Gastrocnemius medialis (tissue), 4 donors: Measurements from ENCODE around the gene FANCM. TPM values are rescaled to one million over a fixed set of nuclear protein-coding genes. Genes with fewer than 3 reads are reported as not detected.

Source experiments
- ATAC-seq, 2 donors: fragments of 150-250 bp; one replicate each; pipeline ENCODE4 v1.9.1; 2016
- DNase-seq, 2 donors: peaks; one replicate each; pipeline ENCODE4 v3.0.0-alpha.2; 2019
- H3K27ac ChIP-seq, 4 donors: fragments of 200-600 bp; sonication (generic); 1 replicate in 1 of 4; 2 replicates in 3 of 4; pipeline ENCODE4 v1.5.1; 2016 to 2018; ENCODE audit warnings: mild to moderate bottlenecking in 2 of 4, moderate library complexity in 1 of 4
- H3K27me3 ChIP-seq, 3 donors: fragments of 200-600 bp; sonication (generic) in 2 of 3; 1 replicate in 1 of 3; 2 replicates in 2 of 3; pipeline versions ENCODE4 v1.5.1 to v1.6.0; 2016 to 2019; ENCODE audit warnings: mild to moderate bottlenecking in 1 of 3, moderate library complexity in 1 of 3
- H3K36me3 ChIP-seq, 2 donors: fragments of 200-600 bp; sonication (generic) in 1 of 2; one replicate each; pipeline ENCODE4 v1.5.1; 2017 to 2018
- H3K4me1 ChIP-seq, 2 donors: fragments of 200-600 bp; sonication (generic) in 1 of 2; one replicate each; pipeline ENCODE4 v1.5.1; 2016 to 2017; ENCODE audit warnings: mild to moderate bottlenecking in 2 of 2
- H3K4me3 ChIP-seq, 4 donors: fragments of 200-600 bp; sonication (generic) in 3 of 4; 1 replicate in 1 of 4; 2 replicates in 3 of 4; pipeline ENCODE4 v1.5.1; 2016 to 2019; ENCODE audit warnings: mild to moderate bottlenecking in 2 of 4
- H3K9me3 ChIP-seq, 3 donors: fragments of 200-600 bp; sonication (generic) in 2 of 3; 1 replicate in 1 of 3; 2 replicates in 2 of 3; pipeline ENCODE4 v1.5.1; 2016 to 2019
- CTCF ChIP-seq, 5 experiments: fragments of 450-650 bp in 3 of 5; fragments of 200-600 bp in 2 of 5; sonication (generic) in 2 of 5; IDR thresholded peaks in 4 of 5; conservative IDR thresholded peaks in 1 of 5; 1 replicate in 4 of 5; 2 replicates in 1 of 5; pipeline ENCODE4 v1.5.1; 2016 to 2019; ENCODE audit warnings: antibody characterized with exemption in 5 of 5, mild to moderate bottlenecking in 3 of 5, moderate library complexity in 3 of 5
- POLR2A ChIP-seq, 2 donors: fragments of 450-650 bp; IDR thresholded peaks; one replicate each; pipeline ENCODE4 v1.6.1; 2017; ENCODE audit warnings: antibody characterized with exemption in 2 of 2, mild to moderate bottlenecking in 2 of 2, moderate library complexity in 2 of 2
- in situ Hi-C, 4 donors: fragments of 200-750 bp; cut with MboI; loops; one replicate each; pipeline versions ENCODE4 v1.15.0 to v1.8.0; 2017; ENCODE audit warnings: low sequenced_read_pairs in 4 of 4
- intact Hi-C: fragments of 100-400 bp; cut with DNase I; formaldehyde crosslinking; loops from one replicate; pipeline ENCODE4 v1.15.1; 2023; ENCODE audit warnings: low total_unique reads
- total RNA-seq, 4 donors: library from RNA; depleted of rRNA; stranded (reverse); fragments of >200 nt; gene quantifications; one replicate each; pipeline versions ENCODE4 v1.1.0 to v1.2.3, GENCODE V29; 2016

FANCM gene
- total RNA-seq, 4 donors from 2014 or later = 2.1 to 3.9 (median 2.9) TPM

DNA sequence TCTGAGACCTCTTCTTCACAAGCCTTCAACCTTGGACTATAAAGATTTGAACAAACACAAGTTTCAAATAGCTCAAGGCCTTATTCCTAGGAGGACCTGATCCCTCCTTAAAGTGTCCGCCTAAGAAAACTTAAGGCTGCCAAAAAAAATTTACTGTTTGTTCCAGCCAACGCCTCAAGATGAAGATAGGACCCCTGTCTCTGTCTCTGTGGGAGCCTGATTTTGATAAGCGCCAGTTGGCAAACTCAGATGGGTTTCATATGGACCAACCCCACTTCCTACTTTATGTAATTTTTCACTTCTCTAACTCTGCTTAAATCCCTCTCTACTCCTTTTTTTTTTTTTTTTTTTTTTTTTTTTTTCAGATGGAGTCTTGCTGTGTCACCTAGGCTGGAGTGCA lies 12.5 kb upstream of the FANCM start:
- H3K9me3 ChIP-seq = no peaks in the 10 kb centered on the region
- H3K27ac ChIP-seq = peak overlapping the region in 2 of 4 donors; percentile 26 to 91
- intact Hi-C loops (no loop called here), in situ Hi-C loops (no loop called here)
- H3K4me3 ChIP-seq = no peak overlapping the region
- ATAC-seq (no peak), DNase-seq (no peak)
- H3K4me1 ChIP-seq = peaks cover 20 to 29% of the 10 kb centered on the region in 2 donors
- TF ChIP-seq CTCF (IDR thresholded peaks at IDR 0.05 in 4 of 5, conservative IDR thresholded peaks at IDR 0.05 in 1 of 5) (no peak), POLR2A (IDR thresholded peaks at IDR 0.05) (no peak)
- H3K27me3 ChIP-seq = no peaks in the 10 kb centered on the region
- H3K36me3 ChIP-seq = peaks cover 0 to 70% of the 10 kb centered on the region in 2 donors

- H3K36me3 ChIP-seq = peaks cover 0 to 45% of the 10 kb centered on the region in 2 donors
Measured at GRCh38 chr14:45125754-45126153, 10.0 kb upstream of the FANCM start.

GRCh38 chr14:45128963-45129629 lies 6.6 kb upstream of the FANCM start:
- peaks cover 0 to 15% of the 10 kb centered on the region in 2 donors for H3K36me3 ChIP-seq
- in situ Hi-C loops = loop anchor here in 1 of 4 donors (25.0 kb wide), 1 partner anchor 167 kb away; the partner anchor contains the start of genes KLHL28 and TOGARAM1
- peak; percentile 70 to 72 for ATAC-seq
- peak overlapping the region; percentile 6 to 19 (median 14) for H3K4me3 ChIP-seq
- H3K27me3 ChIP-seq = no peaks in the 10 kb centered on the region
- DNase-seq = peak in 1 of 2 donors; percentile 32
- TF ChIP-seq CTCF (IDR thresholded peaks at IDR 0.05 in 4 of 5, conservative IDR thresholded peaks at IDR 0.05 in 1 of 5) (no peak), POLR2A (IDR thresholded peaks at IDR 0.05) (no peak)
- peaks cover 69 to 79% of the 10 kb centered on the region in 2 donors for H3K4me1 ChIP-seq
- peak overlapping the region; percentile 66 to 91 (median 82) for H3K27ac ChIP-seq
- no peaks in the 10 kb centered on the region for H3K9me3 ChIP-seq
- intact Hi-C loops = no loop called here

More at GRCh38 chr14:45125754-45126153, 10.0 kb upstream of the FANCM start:
- Histone ChIP-seq H3K27me3 (no peaks in the 10 kb centered on the region), H3K9me3 (no peaks in the 10 kb centered on the region), H3K27ac (peak overlapping the region; percentile 11 to 91 (median 64)), H3K4me1 (peaks cover 45 to 54% of the 10 kb centered on the region in 2 donors), H3K4me3 (no peak overlapping the region)
- TF ChIP-seq POLR2A (IDR thresholded peaks at IDR 0.05) (no peak), CTCF (IDR thresholded peaks at IDR 0.05 in 4 of 5, conservative IDR thresholded peaks at IDR 0.05 in 1 of 5) (no peak)
- intact Hi-C loops = no loop called here
- DNase-seq (no peak), ATAC-seq (no peak)
- in situ Hi-C loops = loop anchor here in 1 of 4 donors (25.0 kb wide), 1 partner anchor 163 kb away; the partner anchor contains the start of genes KLHL28 and TOGARAM1

DNA sequence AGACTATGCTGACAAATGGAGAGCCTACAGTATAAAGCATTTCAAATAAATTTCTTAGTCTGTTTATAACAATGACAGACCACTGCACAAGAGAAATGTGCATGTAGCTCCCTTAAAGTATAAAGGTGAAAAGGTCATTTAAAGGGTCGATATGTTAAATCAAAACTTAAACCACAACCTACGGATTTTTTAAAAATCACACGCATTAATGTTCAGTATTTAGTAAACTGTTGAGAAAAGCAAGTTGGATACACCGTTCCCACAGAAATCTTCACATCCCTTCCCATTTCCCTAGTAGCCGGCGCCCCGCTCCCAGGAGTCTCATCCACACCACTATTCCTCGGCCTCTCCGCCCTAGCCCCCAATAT lies 2.1 kb upstream of the FANCM start:
- in situ Hi-C loops = loop anchor here (5.0 to 25.0 kb wide), 5 partner anchors 49 to 229 kb away; partner anchors contain the start of genes KLHL28 (in 4 of the 4), TOGARAM1 (in 4 of the 4) and PRPF39 (in 1 of the 4)
- no peak for TF ChIP-seq CTCF (IDR thresholded peaks at IDR 0.05 in 4 of 5, conservative IDR thresholded peaks at IDR 0.05 in 1 of 5)
- no peak for TF ChIP-seq POLR2A (IDR thresholded peaks at IDR 0.05)
- Histone ChIP-seq H3K36me3 (no peaks in the 10 kb centered on the region), H3K9me3 (no peaks in the 10 kb centered on the region), H3K27ac (peak overlapping the region; percentile 89 to 95 (median 91)), H3K4me1 (peaks cover 69% of the 10 kb centered on the region in 2 donors), H3K27me3 (no peaks in the 10 kb centered on the region), H3K4me3 (peak overlapping the region; percentile 66 to 89 (median 73))
- intact Hi-C loops = loop anchor here (1.0 to 5.0 kb wide), 5 partner anchors 49 to 236 kb away; partner anchors contain the start of genes MIS18BP1, PRPF39 and TOGARAM1
- DNase-seq (no peak), ATAC-seq (peak; percentile 8 to 17)
